ENCODE measurements around the gene CILP2.

The CILP2 gene

DNA sequence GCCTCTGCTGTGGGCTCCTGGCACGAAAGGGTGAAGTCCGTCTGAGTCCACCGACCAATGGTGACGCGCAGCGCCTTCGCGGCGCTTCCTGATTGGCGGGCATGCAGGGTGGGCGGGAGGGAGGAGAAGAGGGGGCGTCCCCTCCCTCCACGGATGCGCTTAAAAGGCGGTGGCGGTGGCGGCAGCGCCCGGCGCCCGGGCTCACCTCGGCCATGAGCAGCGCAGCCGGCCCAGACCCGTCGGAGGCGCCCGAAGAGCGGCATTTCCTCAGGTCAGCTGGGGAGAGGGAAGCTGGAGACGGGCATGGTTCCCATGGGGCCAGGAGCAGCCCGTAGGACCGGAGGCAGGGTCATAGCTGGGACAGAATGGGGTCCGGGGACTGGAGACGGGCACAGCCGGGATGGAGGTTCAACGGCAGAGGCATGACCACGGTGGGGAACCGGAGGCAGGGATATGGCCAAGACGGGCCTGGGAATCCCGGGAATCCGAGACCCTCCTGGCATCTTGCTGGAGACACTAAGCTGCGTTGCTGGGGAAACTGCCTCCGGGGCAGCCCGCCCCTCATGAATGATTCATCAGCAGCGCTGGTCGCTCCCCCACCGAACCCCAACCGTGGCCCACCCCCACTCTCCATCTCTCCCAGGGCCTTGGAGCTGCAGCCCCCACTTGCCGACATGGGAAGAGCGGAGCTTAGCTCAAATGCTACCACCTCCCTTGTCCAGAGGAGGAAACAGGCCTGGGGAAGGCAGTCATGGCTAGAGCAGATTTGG lies 9.2 kb upstream of the CILP2 start, which contains the start of gene YJEFN3:
YJEFN3 (plus strand) TSS at position 191 of the 770 bp plus-strand sequence; CDS start at position 213, 22 bp downstream.
- no peak for DNase-seq (ENCODE audit: low read depth in 2 of 2)

DNA sequence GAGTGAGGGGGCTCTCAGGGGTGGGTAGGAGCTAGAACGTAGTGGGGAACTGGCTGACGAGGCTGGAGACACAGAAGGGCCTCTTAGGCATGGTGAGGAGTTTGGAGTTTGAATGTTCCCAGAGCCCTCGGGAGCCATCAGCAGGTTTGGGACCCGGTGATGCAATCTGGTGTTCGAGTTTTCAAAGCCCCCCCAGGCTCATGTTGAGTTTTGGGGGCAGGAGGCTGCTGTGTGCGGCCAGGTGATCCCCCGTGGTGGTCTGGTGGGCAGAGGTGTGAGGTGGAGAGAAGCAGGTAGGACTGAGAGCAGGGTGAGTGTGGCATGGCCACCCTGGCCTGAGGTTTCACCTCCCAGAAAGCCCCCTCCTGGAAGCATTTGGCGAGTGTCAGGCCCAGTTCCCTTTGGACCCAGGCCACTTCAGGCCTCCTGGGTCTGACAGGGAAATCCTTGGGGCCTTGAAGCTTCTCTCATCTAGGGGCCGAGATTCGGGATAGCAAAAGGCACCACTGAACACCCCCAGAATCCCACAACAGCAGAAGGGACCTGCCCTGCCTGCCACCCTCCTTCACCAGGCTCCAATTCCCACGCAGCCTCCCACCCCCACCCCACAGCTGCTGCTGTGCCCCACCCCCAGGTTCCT lies 8.2 kb upstream of the CILP2 start:
- DNase-seq (ENCODE audit: low read depth in 2 of 2): no peak

DNA sequence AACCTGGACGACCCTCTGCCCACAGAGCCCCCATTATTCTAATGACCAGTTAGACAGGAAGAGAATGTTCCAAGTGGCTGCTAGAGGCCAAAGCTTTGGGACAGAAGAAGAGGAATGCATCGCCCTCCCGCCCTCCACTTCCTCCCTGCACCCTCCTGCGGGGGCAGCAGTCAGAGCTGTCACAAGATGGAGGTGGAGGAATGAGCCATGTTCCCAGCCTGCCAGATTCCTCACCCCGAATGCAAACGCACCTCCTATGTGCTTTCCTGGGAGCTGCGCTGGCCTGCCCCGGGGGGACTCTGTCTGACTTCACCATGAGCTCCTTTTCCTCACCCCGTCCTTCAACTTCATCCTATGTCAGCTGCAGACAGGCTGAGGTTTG lies 7.7 kb upstream of the CILP2 start:
- DNase-seq (ENCODE audit: low read depth in 2 of 2): no peak

DNA sequence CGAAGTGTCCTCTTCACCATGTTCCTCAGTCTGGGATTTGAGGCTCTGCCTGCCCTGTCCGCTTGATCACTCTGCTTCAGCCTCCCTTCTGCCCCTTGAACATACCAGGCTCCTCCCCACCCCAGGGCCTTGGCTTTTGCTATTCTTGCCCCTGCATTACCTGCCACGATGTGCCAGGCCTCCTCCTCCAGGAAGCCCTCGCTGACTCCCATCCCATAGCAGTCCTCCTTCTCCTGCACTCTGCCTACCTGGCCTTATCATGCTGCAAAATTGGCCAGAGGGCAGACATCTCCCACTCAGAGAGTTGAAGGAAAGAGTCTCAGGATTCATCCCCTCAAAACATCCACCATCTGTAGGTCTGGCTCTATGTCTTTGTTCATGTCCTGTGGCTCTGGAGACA lies 7.2 kb upstream of the CILP2 start:
- DNase-seq (ENCODE audit: low read depth in 2 of 2): no peak

DNA sequence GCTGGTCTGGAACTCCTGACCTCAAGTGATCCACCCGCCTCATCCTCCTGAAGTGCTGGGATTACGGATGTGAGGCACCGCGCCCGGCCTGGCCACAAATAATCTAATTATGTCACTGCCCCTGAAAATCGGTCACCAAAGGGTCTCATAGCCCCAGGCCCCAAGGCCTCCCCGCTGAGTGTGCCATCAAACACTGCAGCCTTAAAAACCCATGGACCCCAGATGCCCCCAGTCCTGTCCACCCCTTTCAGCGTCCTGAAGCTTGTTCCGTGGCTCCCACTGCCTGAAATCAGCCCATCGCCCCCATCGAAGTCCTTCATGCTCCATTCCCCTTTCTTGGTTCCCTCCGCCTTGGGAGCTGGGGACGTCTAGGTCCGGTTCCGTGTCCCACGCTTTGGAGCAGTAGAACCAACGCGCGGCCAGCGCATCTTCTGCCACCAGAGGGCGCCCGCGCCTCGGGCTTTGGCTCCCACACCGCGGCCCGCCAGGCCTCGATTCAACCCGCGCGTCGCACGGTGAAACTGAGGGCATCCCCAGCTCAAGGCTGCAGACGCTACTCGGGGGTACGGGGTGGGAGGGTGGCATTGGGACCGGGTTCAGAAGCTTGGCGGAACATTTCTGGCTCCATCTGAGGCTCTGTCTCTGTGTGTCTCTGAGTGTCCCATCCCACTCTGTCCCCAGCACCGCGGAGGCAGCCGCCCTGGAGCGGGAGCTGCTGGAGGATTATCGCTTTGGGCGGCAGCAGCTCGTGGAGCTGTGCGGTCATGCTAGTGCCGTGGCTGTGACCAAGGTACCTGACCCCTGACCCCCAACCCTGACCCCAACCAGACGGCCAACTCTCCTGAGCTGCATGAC lies 5.9 kb upstream of the CILP2 start:
- DNase-seq (ENCODE audit: low read depth in 2 of 2): peak; percentile 77 to 91

DNA sequence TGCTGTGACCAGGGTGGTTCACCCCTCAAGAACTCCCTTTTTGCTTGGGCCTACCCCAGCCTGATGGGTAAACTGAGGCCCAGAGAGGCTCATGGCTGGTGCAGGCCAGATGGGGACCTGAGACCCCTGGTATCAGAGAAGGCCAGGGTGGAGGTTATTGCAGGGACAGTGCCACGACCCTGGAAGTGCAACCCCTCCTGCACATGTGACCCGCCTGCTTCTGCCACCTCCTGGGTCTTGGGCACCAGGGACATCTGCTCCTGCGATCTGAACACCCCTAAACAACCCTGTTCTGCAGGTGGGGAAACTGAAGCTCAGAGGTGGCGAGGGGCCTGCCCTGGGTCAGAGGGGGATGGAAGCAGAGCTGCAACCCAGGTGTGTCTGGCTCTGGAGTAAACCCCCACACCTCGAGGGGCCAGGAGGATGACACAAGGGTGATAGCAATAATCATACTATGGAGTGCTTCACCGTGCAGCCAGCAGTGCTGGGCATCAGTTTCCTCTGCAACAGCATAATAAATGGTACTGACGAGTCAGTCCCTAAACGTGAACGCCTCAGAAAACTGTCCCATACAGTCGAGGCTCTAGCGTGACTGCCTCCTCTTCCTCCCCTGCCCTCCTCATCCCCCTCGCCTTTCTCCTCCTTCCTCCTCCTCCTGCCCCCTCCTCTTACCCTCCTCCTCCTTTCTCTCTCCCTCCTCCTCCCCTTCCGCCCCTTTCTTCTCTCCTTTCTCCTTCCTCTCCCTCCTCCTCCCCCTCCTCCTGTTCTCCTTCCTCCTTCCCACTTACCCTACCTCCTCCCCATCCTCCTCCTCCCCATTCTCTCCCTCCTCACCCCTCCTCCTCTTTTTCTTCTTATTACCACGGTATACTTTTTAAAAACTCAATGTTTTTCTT lies 5.0 kb upstream of the CILP2 start:
- DNase-seq (ENCODE audit: low read depth in 2 of 2): no peak

DNA sequence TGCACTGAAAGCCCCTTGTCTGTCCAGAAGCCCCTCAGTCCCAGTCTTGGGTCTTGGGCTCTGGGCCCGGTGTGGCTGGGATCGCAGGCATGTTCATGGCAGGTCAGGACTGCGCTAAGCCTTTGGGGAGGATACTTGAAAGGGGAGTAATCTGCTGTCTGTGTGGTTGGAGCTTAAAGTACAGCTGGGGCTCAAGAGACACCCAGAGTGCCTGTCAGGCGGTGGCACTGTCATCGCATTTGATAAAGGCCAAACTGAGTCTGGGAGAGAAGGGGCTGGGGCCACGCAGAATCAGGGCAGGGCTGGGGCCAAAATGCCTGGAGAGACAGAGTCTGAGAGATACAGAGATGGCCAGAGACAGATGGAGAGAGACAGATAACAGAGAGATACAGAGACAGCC lies 4.2 kb upstream of the CILP2 start:
- DNase-seq (ENCODE audit: low read depth in 2 of 2): no peak

DNA sequence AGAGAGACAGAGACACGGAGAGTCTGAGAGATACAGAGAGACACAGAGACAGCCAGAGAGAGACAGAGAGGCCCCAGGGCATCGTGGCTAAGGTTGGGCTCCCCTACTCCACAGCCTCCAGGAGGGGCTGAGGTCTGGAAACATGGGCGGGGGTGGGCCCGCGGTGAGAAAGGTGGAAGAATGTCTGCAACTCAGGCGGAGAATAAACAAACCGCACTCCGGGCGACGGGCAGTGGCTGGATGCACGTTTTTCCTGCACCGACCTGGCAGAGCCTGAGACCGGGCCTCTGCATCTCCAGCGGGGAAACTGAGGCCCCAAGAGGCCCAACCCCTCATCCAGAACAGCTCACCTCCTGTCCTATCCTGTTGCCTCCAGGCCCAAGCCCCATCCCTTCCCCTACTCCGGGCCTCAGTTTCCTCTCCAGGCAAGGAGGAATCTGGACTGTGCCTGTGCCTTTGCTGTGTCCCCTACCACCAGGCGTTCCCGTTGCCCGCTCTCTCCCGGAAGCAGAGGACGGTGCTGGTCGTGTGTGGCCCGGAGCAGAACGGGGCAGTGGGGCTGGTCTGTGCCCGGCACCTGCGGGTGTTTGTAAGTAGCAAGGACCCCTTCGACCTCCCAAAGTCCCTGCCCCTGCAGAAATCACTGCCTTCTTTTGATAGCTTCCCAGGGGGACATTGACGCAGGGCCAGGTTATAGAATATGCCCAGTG lies 3.4 kb upstream of the CILP2 start:
- DNase-seq (ENCODE audit: low read depth in 2 of 2): no peak

DNA sequence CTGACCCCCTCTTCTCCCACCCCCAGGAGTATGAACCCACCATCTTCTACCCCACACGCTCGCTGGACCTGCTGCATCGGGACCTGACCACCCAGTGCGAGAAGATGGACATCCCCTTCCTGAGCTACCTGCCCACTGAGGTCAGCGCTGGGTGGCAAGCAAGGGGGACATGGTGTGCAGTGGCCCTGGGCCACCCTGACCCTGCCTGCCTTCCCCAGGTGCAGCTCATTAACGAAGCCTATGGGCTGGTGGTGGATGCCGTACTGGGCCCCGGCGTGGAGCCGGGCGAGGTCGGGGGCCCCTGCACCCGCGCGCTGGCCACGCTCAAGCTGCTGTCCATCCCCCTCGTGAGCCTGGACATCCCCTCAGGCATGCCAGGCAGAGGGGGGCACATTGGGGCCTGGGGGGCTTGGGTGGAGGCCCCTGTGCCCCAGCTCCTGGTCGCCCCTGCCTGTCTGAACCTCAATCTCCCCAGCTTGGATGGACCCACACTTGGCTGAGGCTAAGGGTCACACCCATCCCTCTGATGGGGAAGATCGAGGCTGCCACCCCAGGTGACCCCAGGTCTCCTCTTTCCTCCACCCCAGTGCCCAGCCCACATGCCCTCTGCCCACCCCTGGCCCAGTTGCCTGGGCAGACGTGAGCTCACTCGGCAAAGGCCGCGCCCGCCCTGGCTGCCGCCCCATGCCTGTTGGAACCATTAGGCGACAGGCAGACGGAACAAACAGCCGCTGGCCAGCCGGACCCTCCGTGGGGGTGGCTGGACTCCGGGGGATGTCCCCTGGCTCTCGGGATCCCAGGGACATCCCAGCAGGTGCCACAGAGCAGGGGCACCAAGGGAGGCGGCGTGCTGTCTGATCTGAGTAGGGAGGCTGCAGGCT lies 2.5 kb upstream of the CILP2 start:
- DNase-seq (ENCODE audit: low read depth in 2 of 2): no peak

DNA sequence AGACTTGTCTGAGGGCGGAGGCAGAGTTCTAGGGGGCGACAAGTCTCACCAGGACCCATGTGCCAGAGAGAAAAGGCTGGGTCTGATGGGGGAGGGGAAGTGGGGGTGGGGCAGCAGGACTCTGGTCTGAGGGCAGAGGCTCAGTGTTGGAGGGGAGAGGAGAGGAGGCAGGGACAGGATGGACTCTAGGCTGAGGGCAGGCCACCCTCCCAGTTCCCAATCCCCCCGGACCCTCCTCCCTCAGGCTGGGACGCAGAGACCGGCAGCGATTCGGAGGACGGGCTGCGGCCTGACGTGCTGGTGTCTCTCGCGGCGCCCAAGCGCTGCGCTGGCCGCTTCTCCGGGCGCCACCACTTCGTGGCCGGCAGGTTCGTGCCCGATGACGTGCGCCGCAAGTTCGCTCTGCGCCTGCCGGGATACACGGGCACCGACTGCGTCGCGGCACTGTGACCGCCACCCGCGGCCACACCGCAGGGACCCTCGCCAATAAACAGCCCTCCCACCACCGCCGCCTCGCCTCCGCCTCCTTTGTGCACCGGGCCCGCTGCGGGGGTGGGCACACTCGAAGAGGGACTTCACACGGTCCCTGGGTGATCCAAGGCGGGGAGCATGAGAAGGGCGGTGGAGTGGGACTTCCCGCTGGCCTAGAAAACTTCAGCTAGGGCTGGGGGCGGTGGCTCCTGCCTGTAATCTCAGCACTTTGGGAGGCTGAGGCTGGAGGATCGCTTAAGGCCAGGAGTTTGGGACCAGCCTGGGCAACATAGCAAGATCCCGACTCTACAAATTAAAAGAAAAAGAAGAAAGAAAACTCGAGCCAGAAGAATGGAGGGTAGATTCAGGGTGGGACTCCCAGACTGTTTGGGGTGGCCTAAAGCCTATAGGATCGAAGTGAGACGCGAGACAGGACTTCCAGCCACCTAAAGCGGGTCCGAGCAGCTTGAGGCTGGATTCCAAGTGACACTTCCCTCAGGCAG lies 703 bp upstream of the CILP2 start:
- DNase-seq (ENCODE audit: low read depth in 2 of 2): no peak

DNA sequence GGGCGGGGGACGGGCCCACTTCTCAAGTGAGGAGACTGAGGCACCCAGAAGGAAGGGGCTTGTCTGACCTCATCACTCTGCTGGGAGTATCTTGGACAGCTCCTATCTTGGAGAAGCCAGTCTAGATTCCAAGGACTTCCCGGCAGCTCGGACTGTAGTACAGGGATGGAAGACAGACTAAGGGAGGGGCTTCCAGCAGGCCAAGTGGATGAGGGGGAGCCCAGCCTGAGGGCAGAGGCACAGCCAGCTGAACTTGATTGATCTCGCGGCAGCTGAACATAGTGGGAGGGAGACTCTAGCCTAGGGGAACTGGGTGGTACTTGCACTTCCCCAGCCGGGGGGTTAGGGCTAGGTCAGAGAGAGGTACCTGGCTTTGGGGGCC lies 711 bp downstream of the CILP2 start:
- DNase-seq (ENCODE audit: low read depth in 2 of 2): no peak

DNA sequence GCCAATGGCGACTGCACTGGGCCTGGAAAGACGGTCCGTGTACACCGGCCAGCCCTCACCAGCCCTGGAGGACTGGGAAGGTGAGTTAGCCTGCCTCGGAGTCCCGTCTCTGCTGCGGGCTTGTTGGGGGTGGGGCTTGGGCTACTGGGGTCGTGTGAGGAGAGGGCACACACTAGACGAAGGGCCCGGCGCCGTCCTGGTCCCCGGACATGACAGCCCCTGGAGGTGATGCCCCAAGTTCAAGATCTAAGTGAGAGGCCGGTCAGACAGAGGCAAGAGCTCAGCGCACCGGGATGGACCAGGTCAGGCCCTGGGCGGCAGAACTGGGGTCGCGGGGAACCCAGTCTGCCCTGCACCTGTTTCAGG lies 1.6 kb downstream of the CILP2 start:
- no peak for DNase-seq (ENCODE audit: low read depth in 2 of 2)

DNA sequence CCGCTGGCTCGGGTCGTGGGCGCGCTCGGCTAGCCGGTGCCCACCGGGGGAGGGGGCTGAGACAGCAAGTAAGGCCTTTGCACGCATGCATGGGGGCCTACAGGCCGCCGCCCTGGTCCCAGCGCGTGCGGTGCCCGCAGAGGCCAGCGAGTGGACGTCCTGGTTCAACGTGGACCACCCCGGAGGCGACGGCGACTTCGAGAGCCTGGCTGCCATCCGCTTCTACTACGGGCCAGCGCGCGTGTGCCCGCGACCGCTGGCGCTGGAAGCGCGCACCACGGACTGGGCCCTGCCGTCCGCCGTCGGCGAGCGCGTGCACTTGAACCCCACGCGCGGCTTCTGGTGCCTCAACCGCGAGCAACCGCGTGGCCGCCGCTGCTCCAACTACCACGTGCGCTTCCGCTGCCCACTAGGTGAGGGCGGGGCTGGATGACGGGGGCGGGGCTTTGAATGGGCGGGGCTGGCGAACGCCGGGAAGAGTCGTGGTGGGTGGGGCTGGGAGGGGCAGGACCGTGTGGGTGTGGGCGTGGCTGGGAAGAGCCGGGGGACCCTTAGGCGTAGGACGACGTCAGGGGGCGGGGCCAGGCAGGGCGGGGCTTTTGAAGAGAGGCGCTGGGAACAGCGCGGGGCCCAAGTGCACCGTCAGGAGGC lies 2.1 kb downstream of the CILP2 start:
- peak; percentile 73 to 86 for DNase-seq (ENCODE audit: low read depth in 2 of 2)

DNA sequence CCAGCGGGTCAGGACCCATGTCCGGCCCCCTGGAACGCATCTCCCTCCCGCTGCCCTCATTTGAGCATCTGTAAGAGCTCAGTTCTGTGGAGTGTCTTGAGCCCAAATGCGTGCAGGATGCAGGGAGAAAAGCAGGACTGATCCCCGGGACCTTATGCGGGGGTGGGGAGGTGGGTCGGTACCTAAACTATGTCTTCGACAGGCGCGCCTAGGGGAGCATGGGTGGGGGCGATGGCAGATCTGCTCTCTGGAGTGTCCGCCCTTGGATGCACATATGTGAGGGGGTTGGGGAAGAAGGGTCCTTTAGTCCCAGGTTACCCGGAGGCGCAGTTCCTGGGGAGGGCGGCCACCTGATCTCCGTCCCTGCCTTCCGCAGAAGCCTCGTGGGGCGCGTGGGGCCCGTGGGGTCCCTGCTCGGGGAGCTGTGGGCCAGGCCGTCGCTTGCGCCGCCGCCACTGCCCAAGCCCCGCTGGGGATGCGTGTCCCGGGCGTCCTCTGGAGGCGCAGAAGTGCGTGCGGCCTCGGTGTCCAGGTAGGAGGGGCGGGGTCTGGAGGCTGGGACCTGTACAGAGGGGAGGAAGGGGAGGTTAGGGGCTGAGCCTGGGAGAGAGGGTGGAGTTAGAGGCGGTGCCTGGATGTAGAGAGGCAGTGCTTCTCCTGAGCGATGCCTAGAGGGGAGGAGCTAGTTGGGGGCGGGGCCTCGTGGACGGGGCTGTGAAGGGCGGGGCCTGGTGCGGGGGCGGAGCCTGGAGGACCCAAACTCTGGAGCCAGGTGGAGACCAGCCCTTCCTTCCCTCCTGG lies 2.9 kb downstream of the CILP2 start:
- DNase-seq (ENCODE audit: low read depth in 2 of 2): peak; percentile 79 to 92

DNA sequence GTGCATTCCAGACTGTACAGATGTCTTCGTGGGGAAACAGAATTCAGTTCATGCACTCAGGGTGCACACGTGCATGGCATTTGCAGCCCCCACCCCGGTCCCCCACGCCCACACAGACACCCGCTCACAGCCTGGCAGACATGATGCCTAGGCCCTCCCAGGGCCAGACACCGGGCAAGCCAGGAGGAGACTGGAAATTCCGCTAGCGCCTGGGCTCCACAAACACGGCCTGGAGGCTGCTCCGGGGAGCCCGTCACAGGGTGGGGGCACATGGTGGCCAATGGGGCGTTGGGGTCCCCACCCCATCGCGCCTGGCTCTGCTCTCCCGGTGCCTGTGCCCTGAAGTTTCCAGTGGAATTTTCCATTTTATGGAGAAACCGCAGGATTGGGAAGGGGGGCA lies 3.6 kb downstream of the CILP2 start:
- DNase-seq (ENCODE audit: low read depth in 2 of 2): no peak

DNA sequence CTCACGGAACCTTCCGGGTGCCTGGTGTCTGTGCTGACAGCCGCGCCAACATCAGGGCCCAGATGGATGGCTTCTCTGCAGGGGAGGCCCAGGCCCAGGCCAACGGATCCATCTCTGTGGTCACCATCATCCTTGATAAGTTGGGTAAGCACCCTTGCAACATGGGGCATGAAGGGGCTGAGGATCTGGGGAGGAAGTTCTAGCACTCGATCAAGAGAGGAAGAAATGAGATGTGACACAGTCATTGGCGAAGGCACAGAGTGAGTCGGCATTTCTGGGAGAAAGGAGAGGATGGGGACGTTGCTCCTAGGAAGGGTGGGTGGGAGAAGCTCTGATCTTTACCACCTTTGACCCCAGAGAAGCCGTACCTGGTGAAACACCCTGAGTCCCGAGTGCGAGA lies 4.4 kb downstream of the CILP2 start:
- no peak for DNase-seq (ENCODE audit: low read depth in 2 of 2)

DNA sequence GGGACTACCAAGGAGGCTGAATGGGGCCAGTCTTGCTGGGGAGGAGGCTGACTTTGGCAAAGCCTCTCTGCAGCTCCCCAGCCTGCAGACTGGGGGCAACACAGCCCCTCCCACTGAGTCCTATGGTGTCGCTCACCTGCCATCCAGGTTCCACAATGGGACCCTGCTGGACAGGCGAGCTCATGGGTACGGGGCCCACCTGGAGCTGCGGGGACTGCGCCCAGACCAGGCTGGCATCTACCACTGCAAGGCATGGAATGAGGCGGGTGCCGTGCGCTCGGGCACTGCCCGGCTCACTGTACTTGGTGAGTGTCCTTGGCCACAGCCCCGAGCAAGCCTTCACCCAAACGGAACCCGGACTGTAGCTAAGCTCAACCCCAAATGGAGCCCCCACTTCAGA lies 5.0 kb downstream of the CILP2 start:
- DNase-seq (ENCODE audit: low read depth in 2 of 2): no peak

Data from stimulated activated CD4-positive, alpha-beta T cell treated with anti-CD3 and anti-CD28 coated beads, Interleukin-4, amount 100 ng/mL, for 48 hours (primary cell).